ENCODE results near the gene C19orf12. TPM values are rescaled to one million over a fixed set of nuclear protein-coding genes. Genes with fewer than 3 reads are reported as not detected.
A peak's percentile ranks its signal among the peaks of the same experiment; 100 is the strongest.

C19orf12 gene
- total and polyA plus RNA-seq, 2 of the 13 experiments (the other 11 are each of a cell fraction or from before 2014, with no cell fraction given), result 17.7 to 34.4 TPM

- TF ChIP-seq, protein P1, sequence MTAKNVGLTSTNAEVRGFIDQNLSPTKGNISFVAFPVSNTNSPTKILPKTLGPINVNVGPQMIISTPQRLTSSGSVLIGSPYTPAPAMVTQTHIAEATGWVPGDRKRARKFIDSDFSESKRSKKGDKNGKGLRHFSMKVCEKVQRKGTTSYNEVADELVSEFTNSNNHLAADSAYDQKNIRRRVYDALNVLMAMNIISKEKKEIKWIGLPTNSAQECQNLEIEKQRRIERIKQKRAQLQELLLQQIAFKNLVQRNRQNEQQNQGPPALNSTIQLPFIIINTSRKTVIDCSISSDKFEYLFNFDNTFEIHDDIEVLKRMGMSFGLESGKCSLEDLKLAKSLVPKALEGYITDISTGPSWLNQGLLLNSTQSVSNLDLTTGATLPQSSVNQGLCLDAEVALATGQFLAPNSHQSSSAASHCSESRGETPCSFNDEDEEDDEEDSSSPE (CRISPR knock-in tag; IDR thresholded peaks at IDR 0.05), result no peak
- peak; percentile 43; the same call in 1 of the 2 replicates for TF ChIP-seq TBX2 (CRISPR knock-in tag; IDR thresholded peaks at IDR 0.05; ENCODE audit: borderline replicate concordance)
- TF ChIP-seq ZNF780A (CRISPR knock-in tag; IDR thresholded peaks at IDR 0.05), result no peak
- TF ChIP-seq, protein P2, sequence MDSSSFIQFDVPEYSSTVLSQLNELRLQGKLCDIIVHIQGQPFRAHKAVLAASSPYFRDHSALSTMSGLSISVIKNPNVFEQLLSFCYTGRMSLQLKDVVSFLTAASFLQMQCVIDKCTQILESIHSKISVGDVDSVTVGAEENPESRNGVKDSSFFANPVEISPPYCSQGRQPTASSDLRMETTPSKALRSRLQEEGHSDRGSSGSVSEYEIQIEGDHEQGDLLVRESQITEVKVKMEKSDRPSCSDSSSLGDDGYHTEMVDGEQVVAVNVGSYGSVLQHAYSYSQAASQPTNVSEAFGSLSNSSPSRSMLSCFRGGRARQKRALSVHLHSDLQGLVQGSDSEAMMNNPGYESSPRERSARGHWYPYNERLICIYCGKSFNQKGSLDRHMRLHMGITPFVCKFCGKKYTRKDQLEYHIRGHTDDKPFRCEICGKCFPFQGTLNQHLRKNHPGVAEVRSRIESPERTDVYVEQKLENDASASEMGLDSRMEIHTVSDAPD (CRISPR knock-in tag; IDR thresholded peaks at IDR 0.05), result no peak
- no peak for TF ChIP-seq ZSCAN12 (CRISPR knock-in tag; IDR thresholded peaks at IDR 0.05)
- no peak for TF ChIP-seq ZNF609 (CRISPR knock-in tag; IDR thresholded peaks at IDR 0.05; ENCODE audit: borderline replicate concordance)
- no peak for TF ChIP-seq ZFP36L2 (CRISPR knock-in tag; IDR thresholded peaks at IDR 0.05)
- no peak for TF ChIP-seq HNRNPL (IDR thresholded peaks at IDR 0.05; ENCODE audit: low read depth, low read length)
- peak; percentile 45; the same call in 1 of the 2 replicates for TF ChIP-seq ARNT2 (CRISPR knock-in tag; IDR thresholded peaks at IDR 0.05; ENCODE audit: low read depth)
- no peak for TF ChIP-seq U2AF2 (IDR thresholded peaks at IDR 0.05; ENCODE audit: low read depth, low read length)
- TF ChIP-seq, protein P3, sequence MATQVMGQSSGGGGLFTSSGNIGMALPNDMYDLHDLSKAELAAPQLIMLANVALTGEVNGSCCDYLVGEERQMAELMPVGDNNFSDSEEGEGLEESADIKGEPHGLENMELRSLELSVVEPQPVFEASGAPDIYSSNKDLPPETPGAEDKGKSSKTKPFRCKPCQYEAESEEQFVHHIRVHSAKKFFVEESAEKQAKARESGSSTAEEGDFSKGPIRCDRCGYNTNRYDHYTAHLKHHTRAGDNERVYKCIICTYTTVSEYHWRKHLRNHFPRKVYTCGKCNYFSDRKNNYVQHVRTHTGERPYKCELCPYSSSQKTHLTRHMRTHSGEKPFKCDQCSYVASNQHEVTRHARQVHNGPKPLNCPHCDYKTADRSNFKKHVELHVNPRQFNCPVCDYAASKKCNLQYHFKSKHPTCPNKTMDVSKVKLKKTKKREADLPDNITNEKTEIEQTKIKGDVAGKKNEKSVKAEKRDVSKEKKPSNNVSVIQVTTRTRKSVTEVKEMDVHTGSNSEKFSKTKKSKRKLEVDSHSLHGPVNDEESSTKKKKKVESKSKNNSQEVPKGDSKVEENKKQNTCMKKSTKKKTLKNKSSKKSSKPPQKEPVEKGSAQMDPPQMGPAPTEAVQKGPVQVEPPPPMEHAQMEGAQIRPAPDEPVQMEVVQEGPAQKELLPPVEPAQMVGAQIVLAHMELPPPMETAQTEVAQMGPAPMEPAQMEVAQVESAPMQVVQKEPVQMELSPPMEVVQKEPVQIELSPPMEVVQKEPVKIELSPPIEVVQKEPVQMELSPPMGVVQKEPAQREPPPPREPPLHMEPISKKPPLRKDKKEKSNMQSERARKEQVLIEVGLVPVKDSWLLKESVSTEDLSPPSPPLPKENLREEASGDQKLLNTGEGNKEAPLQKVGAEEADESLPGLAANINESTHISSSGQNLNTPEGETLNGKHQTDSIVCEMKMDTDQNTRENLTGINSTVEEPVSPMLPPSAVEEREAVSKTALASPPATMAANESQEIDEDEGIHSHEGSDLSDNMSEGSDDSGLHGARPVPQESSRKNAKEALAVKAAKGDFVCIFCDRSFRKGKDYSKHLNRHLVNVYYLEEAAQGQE (IDR thresholded peaks at IDR 0.05; ENCODE audit: borderline replicate concordance in 1 of 2, low read depth in 1 of 2, low read length in 2 of 2), result no peak
- TF ChIP-seq ZNF784 (CRISPR knock-in tag; IDR thresholded peaks at IDR 0.05; ENCODE audit: borderline replicate concordance), result no peak
- TF ChIP-seq GATAD1 (CRISPR knock-in tag; IDR thresholded peaks at IDR 0.05), result no peak
- 0 out of 2 replicates have a peak, but pooled peaks have one; percentile 4 for TF ChIP-seq ZNF768 (CRISPR knock-in tag; IDR thresholded peaks at IDR 0.05)
These were observed 49.7 kb downstream of the C19orf12 start, which contains the start of gene PLEKHF1 (continued) for GRCh38 chr19:29665215-29665825.
